Ecto neural progenitor cell (in vitro differentiated cells): ENCODE measurements around the gene KCND2.

Experiments
- DNase-seq: peaks from one replicate; pipeline ENCODE4 v3.0.0-alpha.2; 2018; ENCODE audit warnings: low spot score

The KCND2 gene

GRCh38 chr7:120703585-120704240, 430.7 kb downstream of the KCND2 start:
- DNase-seq: no peak

- no peak for DNase-seq
These were observed 436.4 kb downstream of the KCND2 start for GRCh38 chr7:120709252-120709971.

GRCh38 chr7:120709972-120710320, 437.0 kb downstream of the KCND2 start:
- no peak for DNase-seq

GRCh38 chr7:120714945-120715344, 442.0 kb downstream of the KCND2 start:
- DNase-seq: no peak

- DNase-seq: no peak
These were observed 443.3 kb downstream of the KCND2 start for GRCh38 chr7:120716307-120716706.

GRCh38 chr7:120717166-120717565, 444.2 kb downstream of the KCND2 start:
- no peak for DNase-seq

GRCh38 chr7:120718361-120718760, 445.4 kb downstream of the KCND2 start:
- no peak for DNase-seq

GRCh38 chr7:120720317-120720716, 447.3 kb downstream of the KCND2 start:
- DNase-seq: no peak

- no peak for DNase-seq
These were observed 450.8 kb downstream of the KCND2 start for GRCh38 chr7:120723465-120724385.

GRCh38 chr7:120724448-120724847, 451.5 kb downstream of the KCND2 start:
- no peak for DNase-seq

GRCh38 chr7:120724955-120725354, 452.0 kb downstream of the KCND2 start:
- no peak for DNase-seq

- no peak for DNase-seq
These were observed 452.5 kb downstream of the KCND2 start for GRCh38 chr7:120725376-120726039.

- no peak for DNase-seq
These were observed 456.3 kb downstream of the KCND2 start for GRCh38 chr7:120729245-120729644.

GRCh38 chr7:120731271-120731670, 458.3 kb downstream of the KCND2 start:
- DNase-seq: no peak

GRCh38 chr7:120732256-120732655, 459.3 kb downstream of the KCND2 start:
- no peak for DNase-seq

GRCh38 chr7:120733143-120733542, 460.2 kb downstream of the KCND2 start:
- DNase-seq: no peak

GRCh38 chr7:120733835-120734234, 460.9 kb downstream of the KCND2 start:
- no peak for DNase-seq

GRCh38 chr7:120735791-120736190, 462.8 kb downstream of the KCND2 start:
- DNase-seq: no peak

- DNase-seq: no peak
These were observed 465.8 kb downstream of the KCND2 start for GRCh38 chr7:120738816-120739215.

- no peak for DNase-seq
These were observed 467.4 kb downstream of the KCND2 start for GRCh38 chr7:120740348-120740747.

GRCh38 chr7:120741371-120742042, 468.5 kb downstream of the KCND2 start:
- DNase-seq: no peak

- DNase-seq: no peak
These were observed 469.4 kb downstream of the KCND2 start for GRCh38 chr7:120742372-120742771.
